CD4-positive, alpha-beta T cell (primary cell): Measurements from ENCODE around the gene LMNTD2. TPM values are rescaled to one million over a fixed set of nuclear protein-coding genes. Genes with fewer than 3 reads are reported as not detected.
A peak's percentile ranks its signal among the peaks of the same experiment; 100 is the strongest.

Experiments
- ATAC-seq: fragments of 200-7000 bp; cut with Tn5 transposase; one replicate; pipeline ENCODE4 v1.10.0; 2022; ENCODE audit warnings: mild to moderate bottlenecking; ENCODE audit not compliant: poor library complexity
- CTCF ChIA-PET: fragments of 350-600 bp; sonication (Branson Sonifier 250); formaldehyde crosslinking; loops from one replicate; lab custom pipeline; 2021; ENCODE audit warnings: antibody characterized with exemption, inconsistent platforms; lab: Charles Lee
- POLR2A ChIA-PET: fragments of 350-600 bp; sonication (Branson Sonifier 250); formaldehyde crosslinking; loops from one replicate; lab custom pipeline; 2021; ENCODE audit warnings: antibody characterized with exemption, inconsistent platforms; lab: Charles Lee
- DNase-seq, 14 experiments: peaks; one replicate each; pipeline ENCODE4 v3.0.0-alpha.2; 2013 to 2020; ENCODE audit warnings: mixed read lengths in 2 of 14
- H3K27ac ChIP-seq, 2 donors: one replicate each; pipeline versions ENCODE4 v1.5.1 to v1.7.0; 2013; ENCODE audit warnings: low read length in 2 of 2, low read depth in 1 of 2, mild to moderate bottlenecking in 1 of 2
- H3K27me3 ChIP-seq, 2 experiments: 1 replicate in 1 of 2; 2 replicates in 1 of 2; pipeline versions ENCODE4 v1.6.1 to v1.7.0; 2013; ENCODE audit warnings: low read length in 2 of 2, control low read depth in 1 of 2, mild to moderate bottlenecking in 1 of 2, moderate library complexity in 1 of 2; ENCODE audit not compliant: insufficient read depth in 2 of 2, control insufficient read depth in 1 of 2
- H3K36me3 ChIP-seq: one replicate; pipeline ENCODE4 v1.6.1; 2013; ENCODE audit warnings: low read length, control low read depth; ENCODE audit not compliant: insufficient read depth
- H3K4me1 ChIP-seq: one replicate; pipeline ENCODE4 v1.6.1; 2013; ENCODE audit warnings: low read length, control low read depth; ENCODE audit not compliant: insufficient read depth
- H3K4me3 ChIP-seq: one replicate; pipeline ENCODE4 v1.5.1; 2013; ENCODE audit warnings: mild to moderate bottlenecking, low read length, moderate library complexity
- H3K9me3 ChIP-seq, 2 experiments: 1 replicate in 1 of 2; 2 replicates in 1 of 2; pipeline versions ENCODE4 v1.6.1 to v1.7.0; 2013; ENCODE audit warnings: low read length in 2 of 2, mild to moderate bottlenecking in 2 of 2, control low read depth in 1 of 2, moderate library complexity in 1 of 2; ENCODE audit not compliant: control insufficient read depth in 1 of 2, insufficient read depth in 1 of 2
- H3K27ac Mint-ChIP-seq: one replicate; pipeline ENCODE4 v1.8.0; 2020; ENCODE audit warnings: mixed read lengths
- H3K27me3 Mint-ChIP-seq: one replicate; pipeline ENCODE4 v1.8.0; 2021; ENCODE audit warnings: mixed read lengths
- H3K36me3 Mint-ChIP-seq: one replicate; pipeline ENCODE4 v1.8.0; 2021; ENCODE audit warnings: low read depth, mixed read lengths
- H3K4me1 Mint-ChIP-seq: one replicate; pipeline ENCODE4 v1.8.0; 2021; ENCODE audit warnings: low read depth, mixed read lengths
- H3K4me3 Mint-ChIP-seq: one replicate; pipeline ENCODE4 v1.8.0; 2020; ENCODE audit warnings: mild to moderate bottlenecking, mixed read lengths
- H3K9me3 Mint-ChIP-seq: one replicate; pipeline ENCODE4 v1.8.0; 2020; ENCODE audit warnings: mixed read lengths
- intact Hi-C, 2 experiments: fragments of 100-400 bp; cut with DNase I in 1 of 2; cut with micrococcal nuclease in 1 of 2; formaldehyde crosslinking; loops; one replicate each; pipeline versions ENCODE4 v1.15.1 to v1.9.0; 2023 to 2025; cut with DNase I, micrococcal nuclease
- total RNA-seq, 174 experiments: library from RNA in 2 of 174; stranded (reverse) in 2 of 174; gene quantifications; one replicate each; pipeline ENCODE4 v1.2.3 and lab custom pipeline; 2021 to 2026
- TF ChIP-seq, protein P1 (sequence below): fragments of 200-600 bp; IDR thresholded peaks from one replicate; pipeline ENCODE4 v1.8.0; 2022; ENCODE audit warnings: antibody characterized with exemption, mild to moderate bottlenecking

LMNTD2 gene
- total RNA-seq, 2 experiments from 2014 or later, result 8.2 to 10.3 TPM

DNA sequence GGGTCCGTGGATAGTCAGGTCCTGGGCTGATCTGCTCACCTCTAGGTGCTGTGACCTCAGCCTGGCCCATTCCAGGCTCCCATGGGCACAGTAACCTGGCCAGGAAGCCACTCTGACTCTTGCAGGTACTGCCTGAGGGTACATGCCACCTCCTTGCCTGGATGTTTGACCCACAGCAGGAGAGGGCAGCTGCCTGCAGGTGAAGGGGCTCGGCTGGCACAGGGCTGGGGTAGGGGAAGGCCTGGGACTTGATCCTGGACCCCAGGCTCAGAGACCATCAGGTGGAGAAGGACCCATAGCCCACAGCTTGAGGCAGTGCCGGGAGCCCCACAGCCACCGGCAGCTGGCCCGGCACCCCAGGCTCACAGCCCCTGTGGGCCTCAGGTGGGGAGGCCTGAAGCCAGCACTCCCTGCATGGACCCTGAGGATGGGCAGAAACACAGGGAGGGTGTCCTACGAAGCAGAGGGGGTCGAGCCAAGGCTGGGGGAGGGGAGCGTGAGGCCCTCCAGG, 20.5 kb downstream of the LMNTD2 start:
- Mint-ChIP-seq H3K9me3 (no peaks in the 10 kb centered on the region), H3K27me3 (no peaks in the 10 kb centered on the region), H3K4me3 (no peak overlapping the region), H3K4me1 (peaks cover 16% of the 10 kb centered on the region), H3K36me3 (peaks cover 4% of the 10 kb centered on the region), H3K27ac (no peak overlapping the region)
- peaks cover 28% of the 10 kb centered on the region for H3K4me1 ChIP-seq
- TF ChIP-seq, protein P1, sequence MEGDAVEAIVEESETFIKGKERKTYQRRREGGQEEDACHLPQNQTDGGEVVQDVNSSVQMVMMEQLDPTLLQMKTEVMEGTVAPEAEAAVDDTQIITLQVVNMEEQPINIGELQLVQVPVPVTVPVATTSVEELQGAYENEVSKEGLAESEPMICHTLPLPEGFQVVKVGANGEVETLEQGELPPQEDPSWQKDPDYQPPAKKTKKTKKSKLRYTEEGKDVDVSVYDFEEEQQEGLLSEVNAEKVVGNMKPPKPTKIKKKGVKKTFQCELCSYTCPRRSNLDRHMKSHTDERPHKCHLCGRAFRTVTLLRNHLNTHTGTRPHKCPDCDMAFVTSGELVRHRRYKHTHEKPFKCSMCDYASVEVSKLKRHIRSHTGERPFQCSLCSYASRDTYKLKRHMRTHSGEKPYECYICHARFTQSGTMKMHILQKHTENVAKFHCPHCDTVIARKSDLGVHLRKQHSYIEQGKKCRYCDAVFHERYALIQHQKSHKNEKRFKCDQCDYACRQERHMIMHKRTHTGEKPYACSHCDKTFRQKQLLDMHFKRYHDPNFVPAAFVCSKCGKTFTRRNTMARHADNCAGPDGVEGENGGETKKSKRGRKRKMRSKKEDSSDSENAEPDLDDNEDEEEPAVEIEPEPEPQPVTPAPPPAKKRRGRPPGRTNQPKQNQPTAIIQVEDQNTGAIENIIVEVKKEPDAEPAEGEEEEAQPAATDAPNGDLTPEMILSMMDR, result no peak
- no peaks in the 10 kb centered on the region for H3K27me3 ChIP-seq
- no peak for ATAC-seq
- no peaks in the 10 kb centered on the region for H3K9me3 ChIP-seq
- H3K27ac ChIP-seq, result no peak overlapping the region
- POLR2A ChIA-PET, result no interaction called here
- no peak for DNase-seq
- H3K4me3 ChIP-seq, result no peak overlapping the region
- intact Hi-C loops, result loop anchor here in 1 of 2 experiments (2.0 to 5.0 kb wide), 2 partner anchors 17 to 257 kb away; partner anchors contain the start of gene SLC25A22
- H3K36me3 ChIP-seq, result no peaks in the 10 kb centered on the region
- CTCF ChIA-PET, result no interaction called here

DNA sequence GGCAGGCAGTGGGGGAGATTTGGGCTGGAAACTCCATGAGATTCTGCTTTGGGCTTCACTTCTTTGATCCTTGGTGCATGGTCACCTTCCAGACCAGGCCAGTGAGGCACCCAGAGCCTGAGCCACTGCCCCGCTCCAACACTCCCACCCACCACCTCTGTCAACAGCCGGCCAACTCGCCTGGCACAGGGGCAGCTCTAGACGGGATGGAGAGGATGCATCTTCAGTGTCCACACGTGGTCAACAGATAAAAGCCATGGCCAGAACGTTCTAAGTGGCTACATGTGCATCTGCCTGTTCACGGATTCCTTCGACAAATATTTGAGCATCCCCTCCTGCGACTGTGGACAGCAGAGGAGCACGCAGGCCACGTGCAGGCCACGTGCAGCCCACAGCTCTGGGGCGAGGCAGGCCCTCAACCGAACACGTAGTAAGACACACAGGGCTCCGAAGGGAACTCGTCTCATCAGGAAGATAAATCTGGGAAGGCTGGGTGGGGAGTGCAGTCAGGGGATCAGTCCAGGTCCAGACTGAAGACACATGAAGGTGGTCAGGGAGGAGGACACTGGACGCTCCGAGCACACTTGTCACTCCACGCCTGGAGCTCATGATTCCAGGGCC, 22.0 kb downstream of the LMNTD2 start:
- CTCF ChIA-PET, result no interaction called here
- Histone ChIP-seq H3K27ac (no peak overlapping the region), H3K27me3 (no peaks in the 10 kb centered on the region), H3K4me3 (no peak overlapping the region), H3K4me1 (peaks cover 42% of the 10 kb centered on the region), H3K9me3 (no peaks in the 10 kb centered on the region), H3K36me3 (peaks cover 2% of the 10 kb centered on the region)
- Mint-ChIP-seq H3K27ac (peak overlapping the region; percentile 53), H3K9me3 (no peaks in the 10 kb centered on the region), H3K4me3 (peak overlapping the region; percentile 15), H3K36me3 (peaks cover 4% of the 10 kb centered on the region), H3K4me1 (peaks cover 16% of the 10 kb centered on the region), H3K27me3 (no peaks in the 10 kb centered on the region)
- POLR2A ChIA-PET, result no interaction called here
- no peak for ATAC-seq
- intact Hi-C loops, result loop anchor here in 1 of 2 experiments (2.0 to 5.0 kb wide), 2 partner anchors 18 to 259 kb away; partner anchors contain the start of gene SLC25A22
- DNase-seq, result peak in 1 of 14 experiments; percentile 43
- TF ChIP-seq, protein P1, result no peak

DNA sequence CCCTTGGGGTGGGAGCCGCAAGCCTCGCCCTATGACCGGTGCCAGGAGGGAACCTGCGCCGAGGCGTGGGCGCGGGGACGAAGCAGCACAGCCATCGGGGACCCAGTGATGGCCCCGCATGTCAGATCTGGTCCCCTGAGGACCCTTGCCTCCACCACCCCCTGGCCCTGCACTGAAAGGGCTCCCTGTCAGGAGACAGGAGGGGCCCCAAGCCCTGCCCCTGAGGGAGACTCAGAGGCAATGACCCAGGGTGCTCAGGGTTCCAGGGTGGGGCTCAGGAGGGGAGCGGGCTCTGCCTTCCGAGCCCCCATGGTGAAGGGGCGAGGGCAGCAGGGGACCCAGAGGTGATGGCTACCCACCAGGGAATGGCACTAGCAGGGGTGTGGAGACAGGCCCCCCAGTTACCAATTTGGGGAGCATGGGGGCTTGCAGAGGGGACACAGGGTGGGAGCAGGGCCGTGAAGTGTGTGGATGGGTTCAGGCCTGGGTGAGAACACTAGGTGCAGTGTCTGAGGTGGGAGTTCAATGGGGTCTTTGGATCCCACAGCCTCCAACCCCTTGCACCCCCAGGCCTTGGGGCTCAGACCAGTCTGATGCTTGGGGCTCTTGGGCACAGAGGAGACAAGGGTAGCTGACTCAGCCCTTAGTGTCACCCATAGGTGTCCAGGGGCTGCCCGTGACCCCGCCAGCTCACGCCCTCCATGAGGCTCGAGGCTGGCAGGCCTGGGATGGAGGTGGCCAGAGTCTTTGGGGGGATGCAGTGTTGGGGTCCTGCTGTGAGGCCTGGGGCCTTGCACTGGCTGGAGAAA, 22.7 kb downstream of the LMNTD2 start:
- TF ChIP-seq, protein P1, result no peak
- ATAC-seq, result no peak
- Mint-ChIP-seq H3K4me3 (peak overlapping the region; percentile 79), H3K36me3 (peaks cover 4% of the 10 kb centered on the region), H3K27ac (peak overlapping the region; percentile 53), H3K9me3 (no peaks in the 10 kb centered on the region), H3K4me1 (peaks cover 16% of the 10 kb centered on the region), H3K27me3 (no peaks in the 10 kb centered on the region)
- ChIA-PET POLR2A (interaction anchor here (0.7 to 3.3 kb wide), 5 partner anchors 9 to 331 kb away, joined by 3 to 18 read pairs (median 13); partner anchors contain the start of genes BET1L, PHRF1 and RIC8A), CTCF (interaction anchor here (1.1 kb wide), 1 partner anchor 19 kb away, joined by 3 read pairs; no protein-coding TSS in a partner anchor)
- Histone ChIP-seq H3K36me3 (peaks cover 9% of the 10 kb centered on the region), H3K4me1 (peaks cover 44% of the 10 kb centered on the region), H3K9me3 (no peaks in the 10 kb centered on the region), H3K27me3 (no peaks in the 10 kb centered on the region), H3K27ac (peak overlapping the region in 1 of 2 donors; percentile 25), H3K4me3 (peak overlapping the region; percentile 59)
- DNase-seq, result peak in 1 of 14 experiments; percentile 44
- intact Hi-C loops, result loop anchor here (2.0 to 5.0 kb wide), 4 partner anchors 19 to 259 kb away; partner anchors contain the start of gene SLC25A22 (in 1 of the 2)
